ENCODE measurements around the gene USP17L11. TPM values are rescaled to one million over a fixed set of nuclear protein-coding genes. Genes with fewer than 3 reads are reported as not detected.
"Not testable (repeated sequence)": the region's sequence is repeated elsewhere in the genome, so short reads cannot be mapped to it uniquely, and the experiment has no call there.

The USP17L11 gene, protein sequence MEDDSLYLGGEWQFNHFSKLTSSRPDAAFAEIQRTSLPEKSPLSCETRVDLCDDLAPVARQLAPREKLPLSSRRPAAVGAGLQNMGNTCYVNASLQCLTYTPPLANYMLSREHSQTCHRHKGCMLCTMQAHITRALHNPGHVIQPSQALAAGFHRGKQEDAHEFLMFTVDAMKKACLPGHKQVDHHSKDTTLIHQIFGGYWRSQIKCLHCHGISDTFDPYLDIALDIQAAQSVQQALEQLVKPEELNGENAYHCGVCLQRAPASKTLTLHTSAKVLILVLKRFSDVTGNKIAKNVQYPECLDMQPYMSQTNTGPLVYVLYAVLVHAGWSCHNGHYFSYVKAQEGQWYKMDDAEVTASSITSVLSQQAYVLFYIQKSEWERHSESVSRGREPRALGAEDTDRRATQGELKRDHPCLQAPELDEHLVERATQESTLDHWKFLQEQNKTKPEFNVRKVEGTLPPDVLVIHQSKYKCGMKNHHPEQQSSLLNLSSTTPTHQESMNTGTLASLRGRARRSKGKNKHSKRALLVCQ
- total RNA-seq (2021): not detected in 2 replicates
- long read RNA-seq: 0 reads

DNA sequence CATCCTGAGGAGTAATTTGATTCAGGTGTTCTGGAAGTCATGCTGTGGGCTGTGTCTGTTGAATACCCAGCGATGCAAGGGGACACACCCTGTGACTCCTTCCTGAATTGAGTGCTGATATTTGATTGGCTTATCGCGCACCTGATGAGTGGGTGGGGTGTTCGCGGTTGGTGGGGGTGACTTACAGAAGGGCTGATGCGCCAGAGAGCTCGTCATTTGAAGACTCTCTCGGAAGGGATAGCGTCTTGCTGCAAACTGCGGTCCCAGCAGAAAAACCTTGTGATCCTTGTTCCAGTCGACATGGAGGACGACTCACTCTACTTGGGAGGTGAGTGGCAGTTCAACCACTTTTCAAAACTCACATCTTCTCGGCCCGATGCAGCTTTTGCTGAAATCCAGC, at the start of gene USP17L11:
Gene USP17L11 (plus strand): TSS at position 301 of the 400 bp plus-strand sequence. CDS start 0 bp downstream, at position 301.
- H3K4me2 ChIP-seq (ENCODE audit: insufficient read depth, insufficient read length, low read length); H3T11ph ChIP-seq (ENCODE audit: low read length); H2BK20ac ChIP-seq (ENCODE audit: low read depth, low read length, poor library complexity, severe bottlenecking); H2BK12ac ChIP-seq (ENCODE audit: insufficient read length, low read depth, low read length); H3K9me3 Mint-ChIP-seq; DNase-seq; H3K27ac ChIP-seq (ENCODE audit: insufficient read length, low read depth, low read length); H3K23ac ChIP-seq (ENCODE audit: insufficient read length, low read depth, low read length); H2BK120ac ChIP-seq (ENCODE audit: low read depth, low read length, poor library complexity, severe bottlenecking); H4K20me1 ChIP-seq (ENCODE audit: control insufficient read depth, insufficient read depth, insufficient read length); H3K18ac ChIP-seq (ENCODE audit: insufficient read length, low read depth, low read length); H4K8ac ChIP-seq (replicated peaks; ENCODE audit: insufficient read length, low read depth, low read length); H3K9me3 ChIP-seq (ENCODE audit: control insufficient read depth, low read depth, low read length); H3K79me2 ChIP-seq (ENCODE audit: insufficient read depth, low read length); H3K27me3 Mint-ChIP-seq (ENCODE audit: low read depth); H2BK5ac ChIP-seq (ENCODE audit: insufficient read length, low read length); H3K4me3 Mint-ChIP-seq; H4K91ac ChIP-seq (ENCODE audit: insufficient read length, low read depth, low read length); H3K36me3 Mint-ChIP-seq (ENCODE audit: insufficient read depth in 1 of 3, low read depth in 3 of 3); H3K14ac ChIP-seq (ENCODE audit: insufficient read depth, low read length); H3K4ac ChIP-seq (ENCODE audit: low read depth, low read length); H3K4me1 ChIP-seq (ENCODE audit: insufficient read depth, low read length); H4K5ac ChIP-seq (ENCODE audit: insufficient read length, low read depth, low read length); H3K9ac ChIP-seq (ENCODE audit: extremely low read depth, insufficient read length, low read length); H2AFZ ChIP-seq (ENCODE audit: low read length); H3K4me1 Mint-ChIP-seq; H2AK5ac ChIP-seq (ENCODE audit: insufficient read length, low read length); H3K27me3 ChIP-seq (ENCODE audit: insufficient read depth, low read length); H3K27ac Mint-ChIP-seq; H2BK15ac ChIP-seq (ENCODE audit: low read depth, low read length); H3K79me1 ChIP-seq (ENCODE audit: insufficient read depth, low read depth, low read length, poor library complexity, severe bottlenecking); H3K56ac ChIP-seq (ENCODE audit: insufficient read length, low read depth, low read length); H3K23me2 ChIP-seq (ENCODE audit: insufficient read length, low read depth, low read length, poor library complexity, severe bottlenecking): not testable (repeated sequence)
- no CpG with 5 or more reads among the region's 14 CpGs for WGBS (ENCODE audit: extremely low coverage, insufficient read length, low lambda C conversion rate)

DNA sequence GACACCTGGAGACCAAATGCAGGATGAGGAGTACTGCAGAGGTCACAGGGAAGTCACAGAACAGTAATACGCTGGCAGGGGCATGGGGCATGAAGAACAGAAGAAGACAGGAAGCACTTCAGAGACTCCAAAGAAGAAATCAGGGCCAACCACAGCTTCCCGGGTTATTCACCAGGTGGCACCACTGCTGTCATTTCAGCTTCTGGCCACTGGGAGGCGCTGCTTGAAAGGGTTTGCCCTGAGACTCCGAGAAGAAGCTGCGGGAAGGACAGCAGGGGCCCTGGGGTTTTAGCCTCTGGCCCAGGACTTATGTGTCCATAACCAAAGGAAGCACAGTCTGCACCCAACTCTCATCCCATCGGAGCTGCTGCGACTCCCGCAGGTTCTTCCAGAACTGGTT, 49.2 kb upstream of the USP17L11 start:
- not testable (repeated sequence) for H2BK120ac ChIP-seq (ENCODE audit: low read depth, low read length, poor library complexity, severe bottlenecking); H3K27ac ChIP-seq (ENCODE audit: insufficient read length, low read depth, low read length); H3K4me2 ChIP-seq (ENCODE audit: insufficient read depth, insufficient read length, low read length); H2AK5ac ChIP-seq (ENCODE audit: insufficient read length, low read length); H3K79me1 ChIP-seq (ENCODE audit: insufficient read depth, low read depth, low read length, poor library complexity, severe bottlenecking); H3K23me2 ChIP-seq (ENCODE audit: insufficient read length, low read depth, low read length, poor library complexity, severe bottlenecking); H3K4ac ChIP-seq (ENCODE audit: low read depth, low read length); H2BK20ac ChIP-seq (ENCODE audit: low read depth, low read length, poor library complexity, severe bottlenecking); H3K4me3 Mint-ChIP-seq; H2BK15ac ChIP-seq (ENCODE audit: low read depth, low read length); H3K9me3 Mint-ChIP-seq; H3K56ac ChIP-seq (ENCODE audit: insufficient read length, low read depth, low read length); H3K27me3 Mint-ChIP-seq (ENCODE audit: low read depth); H3K36me3 Mint-ChIP-seq (ENCODE audit: insufficient read depth in 1 of 3, low read depth in 3 of 3); H3K23ac ChIP-seq (ENCODE audit: insufficient read length, low read depth, low read length); H4K8ac ChIP-seq (replicated peaks; ENCODE audit: insufficient read length, low read depth, low read length); H3K9me3 ChIP-seq (ENCODE audit: control insufficient read depth, low read depth, low read length); H3K79me2 ChIP-seq (ENCODE audit: insufficient read depth, low read length); H3K18ac ChIP-seq (ENCODE audit: insufficient read length, low read depth, low read length); H3T11ph ChIP-seq (ENCODE audit: low read length); DNase-seq; H4K5ac ChIP-seq (ENCODE audit: insufficient read length, low read depth, low read length); H2BK12ac ChIP-seq (ENCODE audit: insufficient read length, low read depth, low read length); H4K91ac ChIP-seq (ENCODE audit: insufficient read length, low read depth, low read length); H3K27ac Mint-ChIP-seq; H2BK5ac ChIP-seq (ENCODE audit: insufficient read length, low read length); H3K27me3 ChIP-seq (ENCODE audit: insufficient read depth, low read length); H4K20me1 ChIP-seq (ENCODE audit: control insufficient read depth, insufficient read depth, insufficient read length); H3K14ac ChIP-seq (ENCODE audit: insufficient read depth, low read length); H3K4me1 ChIP-seq (ENCODE audit: insufficient read depth, low read length); H2AFZ ChIP-seq (ENCODE audit: low read length); H3K9ac ChIP-seq (ENCODE audit: extremely low read depth, insufficient read length, low read length); H3K4me1 Mint-ChIP-seq
- no CpG with 5 or more reads among the region's 8 CpGs for WGBS (ENCODE audit: extremely low coverage, insufficient read length, low lambda C conversion rate)
